GM23338 (cell line): Measurements from ENCODE around the gene UPF2. TPM values are rescaled to one million over a fixed set of nuclear protein-coding genes. Genes with fewer than 3 reads are reported as not detected.

Experiments used
- ATAC-seq: fragments of 200-7000 bp; cut with Tn5 transposase; 3 replicates; pipeline ENCODE4 v1.9.1; 2020
- DNase-seq: peaks from one replicate; pipeline ENCODE4 v3.0.0-alpha.2; 2015; ENCODE audit warnings: low spot score
- H2AFZ ChIP-seq: fragments of 200-600 bp; sonication (generic); 2 replicates; pipeline ENCODE4 v1.8.0; 2016; ENCODE audit warnings: antibody characterized with exemption, mild to moderate bottlenecking, moderate library complexity
- H3F3A ChIP-seq: fragments of 200-600 bp; sonication (generic); replicated peaks from 2 replicates; pipeline ENCODE4 v1.8.0; 2017; ENCODE audit warnings: antibody characterized with exemption, mixed run types, low read depth
- H3K27ac ChIP-seq: fragments of 200-600 bp; sonication (generic); 2 replicates; pipeline ENCODE4 v1.6.1; 2016; ENCODE audit warnings: low read depth
- H3K27me3 ChIP-seq: fragments of 200-600 bp; sonication (generic); 2 replicates; pipeline ENCODE4 v1.8.0; 2016; ENCODE audit warnings: mild to moderate bottlenecking, mixed run types, moderate library complexity; ENCODE audit not compliant: insufficient read depth
- H3K36me3 ChIP-seq: fragments of 200-600 bp; sonication (generic); 2 replicates; pipeline ENCODE4 v1.8.0; 2016; ENCODE audit warnings: mild to moderate bottlenecking; ENCODE audit not compliant: insufficient read depth
- H3K4me1 ChIP-seq: fragments of 200-600 bp; sonication (generic); 2 replicates; pipeline ENCODE4 v1.8.0; 2016; ENCODE audit warnings: mild to moderate bottlenecking, moderate library complexity; ENCODE audit not compliant: insufficient read depth
- H3K4me2 ChIP-seq: fragments of 200-600 bp; sonication (generic); 2 replicates; pipeline ENCODE4 v1.7.1; 2017; ENCODE audit warnings: mixed run types
- H3K4me3 ChIP-seq: fragments of 200-600 bp; sonication (generic); 2 replicates; pipeline ENCODE4 v1.6.1; 2016; ENCODE audit warnings: mixed run types
- H3K79me2 ChIP-seq: fragments of 200-600 bp; sonication (generic); replicated peaks from 2 replicates; pipeline ENCODE4 v1.8.0; 2017; ENCODE audit warnings: mild to moderate bottlenecking; ENCODE audit not compliant: insufficient read depth
- H3K9me2 ChIP-seq: fragments of 200-600 bp; sonication (generic); 2 replicates; pipeline ENCODE4 v1.8.0; 2017; ENCODE audit not compliant: insufficient read depth
- H4K20me1 ChIP-seq: fragments of 200-600 bp; sonication (generic); replicated peaks from 2 replicates; pipeline ENCODE4 v1.8.0; 2017; ENCODE audit warnings: mild to moderate bottlenecking; ENCODE audit not compliant: insufficient read depth
- H3K27ac Mint-ChIP-seq: 2 replicates; pipeline ENCODE4 v1.8.0; 2020; ENCODE audit warnings: inconsistent platforms, mild to moderate bottlenecking, moderate library complexity, mixed read lengths
- H3K27me3 Mint-ChIP-seq: 3 replicates; pipeline ENCODE4 v1.8.0; 2022; ENCODE audit warnings: low read depth, mild to moderate bottlenecking, moderate library complexity, mixed read lengths, inconsistent platforms; ENCODE audit not compliant: insufficient read depth, poor library complexity
- H3K36me3 Mint-ChIP-seq: 3 replicates; pipeline ENCODE4 v1.8.0; 2021; ENCODE audit warnings: low read depth, mild to moderate bottlenecking, inconsistent platforms, moderate library complexity, mixed read lengths
- H3K4me1 Mint-ChIP-seq: 3 replicates; pipeline ENCODE4 v1.8.0; 2020; ENCODE audit warnings: mild to moderate bottlenecking, inconsistent platforms, mixed read lengths
- H3K4me3 Mint-ChIP-seq: 3 replicates; pipeline ENCODE4 v1.8.0; 2021; ENCODE audit warnings: moderate library complexity, mild to moderate bottlenecking, inconsistent platforms, mixed read lengths
- H3K9me3 Mint-ChIP-seq: 3 replicates; pipeline ENCODE4 v1.8.0; 2020; ENCODE audit warnings: moderate library complexity, mild to moderate bottlenecking, inconsistent platforms, mixed read lengths
- CREB1 ChIP-seq: fragments of 250-450 bp; sonication (Bioruptor Pico); IDR thresholded peaks from 2 replicates; pipeline ENCODE4 v1.5.0; 2020; ENCODE audit warnings: low read depth, mild to moderate bottlenecking, moderate library complexity
- ETS1 ChIP-seq: IDR thresholded peaks from 2 replicates; pipeline ENCODE4 v1.6.1; 2016; ENCODE audit warnings: antibody characterized with exemption
- EZH2 ChIP-seq: fragments of 200-600 bp; sonication (generic); IDR thresholded peaks from one replicate; pipeline ENCODE4 v1.8.0; 2017; ENCODE audit warnings: antibody characterized with exemption, mild to moderate bottlenecking, low read depth; ENCODE audit not compliant: unreplicated experiment
- EZH2phosphoT487 ChIP-seq: fragments of 200-600 bp; sonication (generic); IDR thresholded peaks from one replicate; pipeline ENCODE4 v1.8.1; 2018; ENCODE audit warnings: antibody characterized with exemption; ENCODE audit not compliant: unreplicated experiment
- JUNB ChIP-seq: IDR thresholded peaks from one replicate; pipeline ENCODE4 v1.6.1; 2016; ENCODE audit warnings: antibody characterized with exemption; ENCODE audit not compliant: unreplicated experiment
- NANOG ChIP-seq: IDR thresholded peaks from 2 replicates; pipeline ENCODE4 v1.6.1; 2016; ENCODE audit warnings: antibody characterized with exemption, borderline replicate concordance
- POLR2AphosphoS5 ChIP-seq: IDR thresholded peaks from 2 replicates; pipeline ENCODE4 v1.6.1; 2016; ENCODE audit warnings: antibody characterized with exemption, low read depth
- REST ChIP-seq: IDR thresholded peaks from one replicate; pipeline ENCODE4 v1.6.1; 2018; ENCODE audit warnings: antibody characterized with exemption; ENCODE audit not compliant: unreplicated experiment
- STAT1 ChIP-seq: IDR thresholded peaks from one replicate; pipeline ENCODE4 v1.6.1; 2016; ENCODE audit warnings: antibody characterized with exemption; ENCODE audit not compliant: unreplicated experiment
- ZNF114 ChIP-seq: fragments of 250-450 bp; sonication (Bioruptor Pico); IDR thresholded peaks from 2 replicates; pipeline ENCODE4 v1.5.0; 2020; ENCODE audit warnings: mild to moderate bottlenecking, moderate library complexity
- polyA plus RNA-seq: library from polyadenylated mRNA; unstranded; fragments of >200 nt; fragmentation: Nextera tagmentation; extraction: Ambion mirVana; gene quantifications from 2 replicates; pipeline ENCODE4 v1.2.1, GENCODE V29; 2016
- total RNA-seq: library from RNA; depleted of rRNA; stranded (reverse); fragments of >200 nt; shearing (Covaris generic); gene quantifications from 2 replicates; pipeline ENCODE4 v1.2.3, GENCODE V29; 2014
- TF ChIP-seq, protein P1 (sequence below), 2 experiments: fragments of 200-600 bp in 1 of 2; sonication (generic) in 1 of 2; conservative IDR thresholded peaks; 2 replicates each; pipeline versions ENCODE4 v1.5.1 to v1.6.1; 2016 to 2017; ENCODE audit warnings: antibody characterized with exemption in 2 of 2, low read depth in 2 of 2, mild to moderate bottlenecking in 2 of 2, moderate library complexity in 1 of 2
- TF ChIP-seq, protein P2 (sequence below): fragments of 250-450 bp; sonication (Bioruptor Pico); IDR thresholded peaks from 2 replicates; pipeline ENCODE4 v1.5.0; 2020; ENCODE audit warnings: mild to moderate bottlenecking, moderate library complexity

Gene UPF2
- total and polyA plus RNA-seq, 2 experiments from 2014 or later = 29.0 to 78.5 TPM

DNA sequence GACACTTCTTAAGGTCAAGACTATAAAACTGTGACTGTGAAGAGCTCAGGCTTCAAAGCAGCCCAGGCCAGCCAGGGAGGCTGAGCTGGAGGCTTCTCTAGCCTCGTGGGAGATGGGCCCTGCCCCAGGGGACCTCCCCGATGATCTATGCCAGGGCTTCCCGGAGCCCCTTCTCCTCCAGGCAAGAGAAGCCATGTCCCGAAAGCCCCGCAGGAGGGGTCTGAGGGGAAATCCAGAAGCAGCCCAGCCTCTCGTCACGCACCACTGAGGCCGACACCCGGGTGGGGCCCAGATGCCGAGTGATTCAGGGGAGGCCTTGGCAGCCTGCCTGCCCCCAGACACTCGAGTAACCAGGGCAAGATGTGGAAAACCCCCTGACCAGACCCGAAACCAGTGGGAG is 155.8 kb downstream of the UPF2 start (continued):
- TF ChIP-seq REST (no peak), EZH2 (no peak), STAT1 (no peak), NANOG (no peak)

- H2AFZ ChIP-seq = no peak overlapping the region
- H3K9me2 ChIP-seq = no peaks in the 10 kb centered on the region
- H3K4me2 ChIP-seq = no peak overlapping the region
- Mint-ChIP-seq H3K36me3 (peaks cover 2% of the 10 kb centered on the region; the same call in 1 of the 3 replicates), H3K9me3 (no peaks in the 10 kb centered on the region), H3K27ac (no peak overlapping the region), H3K27me3 (peaks cover 3% of the 10 kb centered on the region), H3K4me1 (peaks cover 2% of the 10 kb centered on the region), H3K4me3 (no peak overlapping the region)
- no peaks in the 10 kb centered on the region for H3F3A ChIP-seq
- H3K27me3 ChIP-seq = no peaks in the 10 kb centered on the region
- no peaks in the 10 kb centered on the region for H4K20me1 ChIP-seq
- no peaks in the 10 kb centered on the region for H3K36me3 ChIP-seq
- H3K79me2 ChIP-seq = no peaks in the 10 kb centered on the region
- ATAC-seq (no peak), DNase-seq (no peak)
- H3K4me3 ChIP-seq = no peak overlapping the region
- H3K27ac ChIP-seq = no peak overlapping the region
- no peaks in the 10 kb centered on the region for H3K4me1 ChIP-seq
- TF ChIP-seq, protein P1, sequence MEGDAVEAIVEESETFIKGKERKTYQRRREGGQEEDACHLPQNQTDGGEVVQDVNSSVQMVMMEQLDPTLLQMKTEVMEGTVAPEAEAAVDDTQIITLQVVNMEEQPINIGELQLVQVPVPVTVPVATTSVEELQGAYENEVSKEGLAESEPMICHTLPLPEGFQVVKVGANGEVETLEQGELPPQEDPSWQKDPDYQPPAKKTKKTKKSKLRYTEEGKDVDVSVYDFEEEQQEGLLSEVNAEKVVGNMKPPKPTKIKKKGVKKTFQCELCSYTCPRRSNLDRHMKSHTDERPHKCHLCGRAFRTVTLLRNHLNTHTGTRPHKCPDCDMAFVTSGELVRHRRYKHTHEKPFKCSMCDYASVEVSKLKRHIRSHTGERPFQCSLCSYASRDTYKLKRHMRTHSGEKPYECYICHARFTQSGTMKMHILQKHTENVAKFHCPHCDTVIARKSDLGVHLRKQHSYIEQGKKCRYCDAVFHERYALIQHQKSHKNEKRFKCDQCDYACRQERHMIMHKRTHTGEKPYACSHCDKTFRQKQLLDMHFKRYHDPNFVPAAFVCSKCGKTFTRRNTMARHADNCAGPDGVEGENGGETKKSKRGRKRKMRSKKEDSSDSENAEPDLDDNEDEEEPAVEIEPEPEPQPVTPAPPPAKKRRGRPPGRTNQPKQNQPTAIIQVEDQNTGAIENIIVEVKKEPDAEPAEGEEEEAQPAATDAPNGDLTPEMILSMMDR (conservative IDR thresholded peaks at IDR 0.05; ENCODE audit: low read depth in 2 of 2) = no peak
- TF ChIP-seq ZNF114 = no peak
- TF ChIP-seq POLR2AphosphoS5 = no peak
- TF ChIP-seq EZH2 = no peak
- TF ChIP-seq ETS1 = no peak
- no peak for TF ChIP-seq CREB1 (CRISPR knock-in tag)
- TF ChIP-seq, protein P2, sequence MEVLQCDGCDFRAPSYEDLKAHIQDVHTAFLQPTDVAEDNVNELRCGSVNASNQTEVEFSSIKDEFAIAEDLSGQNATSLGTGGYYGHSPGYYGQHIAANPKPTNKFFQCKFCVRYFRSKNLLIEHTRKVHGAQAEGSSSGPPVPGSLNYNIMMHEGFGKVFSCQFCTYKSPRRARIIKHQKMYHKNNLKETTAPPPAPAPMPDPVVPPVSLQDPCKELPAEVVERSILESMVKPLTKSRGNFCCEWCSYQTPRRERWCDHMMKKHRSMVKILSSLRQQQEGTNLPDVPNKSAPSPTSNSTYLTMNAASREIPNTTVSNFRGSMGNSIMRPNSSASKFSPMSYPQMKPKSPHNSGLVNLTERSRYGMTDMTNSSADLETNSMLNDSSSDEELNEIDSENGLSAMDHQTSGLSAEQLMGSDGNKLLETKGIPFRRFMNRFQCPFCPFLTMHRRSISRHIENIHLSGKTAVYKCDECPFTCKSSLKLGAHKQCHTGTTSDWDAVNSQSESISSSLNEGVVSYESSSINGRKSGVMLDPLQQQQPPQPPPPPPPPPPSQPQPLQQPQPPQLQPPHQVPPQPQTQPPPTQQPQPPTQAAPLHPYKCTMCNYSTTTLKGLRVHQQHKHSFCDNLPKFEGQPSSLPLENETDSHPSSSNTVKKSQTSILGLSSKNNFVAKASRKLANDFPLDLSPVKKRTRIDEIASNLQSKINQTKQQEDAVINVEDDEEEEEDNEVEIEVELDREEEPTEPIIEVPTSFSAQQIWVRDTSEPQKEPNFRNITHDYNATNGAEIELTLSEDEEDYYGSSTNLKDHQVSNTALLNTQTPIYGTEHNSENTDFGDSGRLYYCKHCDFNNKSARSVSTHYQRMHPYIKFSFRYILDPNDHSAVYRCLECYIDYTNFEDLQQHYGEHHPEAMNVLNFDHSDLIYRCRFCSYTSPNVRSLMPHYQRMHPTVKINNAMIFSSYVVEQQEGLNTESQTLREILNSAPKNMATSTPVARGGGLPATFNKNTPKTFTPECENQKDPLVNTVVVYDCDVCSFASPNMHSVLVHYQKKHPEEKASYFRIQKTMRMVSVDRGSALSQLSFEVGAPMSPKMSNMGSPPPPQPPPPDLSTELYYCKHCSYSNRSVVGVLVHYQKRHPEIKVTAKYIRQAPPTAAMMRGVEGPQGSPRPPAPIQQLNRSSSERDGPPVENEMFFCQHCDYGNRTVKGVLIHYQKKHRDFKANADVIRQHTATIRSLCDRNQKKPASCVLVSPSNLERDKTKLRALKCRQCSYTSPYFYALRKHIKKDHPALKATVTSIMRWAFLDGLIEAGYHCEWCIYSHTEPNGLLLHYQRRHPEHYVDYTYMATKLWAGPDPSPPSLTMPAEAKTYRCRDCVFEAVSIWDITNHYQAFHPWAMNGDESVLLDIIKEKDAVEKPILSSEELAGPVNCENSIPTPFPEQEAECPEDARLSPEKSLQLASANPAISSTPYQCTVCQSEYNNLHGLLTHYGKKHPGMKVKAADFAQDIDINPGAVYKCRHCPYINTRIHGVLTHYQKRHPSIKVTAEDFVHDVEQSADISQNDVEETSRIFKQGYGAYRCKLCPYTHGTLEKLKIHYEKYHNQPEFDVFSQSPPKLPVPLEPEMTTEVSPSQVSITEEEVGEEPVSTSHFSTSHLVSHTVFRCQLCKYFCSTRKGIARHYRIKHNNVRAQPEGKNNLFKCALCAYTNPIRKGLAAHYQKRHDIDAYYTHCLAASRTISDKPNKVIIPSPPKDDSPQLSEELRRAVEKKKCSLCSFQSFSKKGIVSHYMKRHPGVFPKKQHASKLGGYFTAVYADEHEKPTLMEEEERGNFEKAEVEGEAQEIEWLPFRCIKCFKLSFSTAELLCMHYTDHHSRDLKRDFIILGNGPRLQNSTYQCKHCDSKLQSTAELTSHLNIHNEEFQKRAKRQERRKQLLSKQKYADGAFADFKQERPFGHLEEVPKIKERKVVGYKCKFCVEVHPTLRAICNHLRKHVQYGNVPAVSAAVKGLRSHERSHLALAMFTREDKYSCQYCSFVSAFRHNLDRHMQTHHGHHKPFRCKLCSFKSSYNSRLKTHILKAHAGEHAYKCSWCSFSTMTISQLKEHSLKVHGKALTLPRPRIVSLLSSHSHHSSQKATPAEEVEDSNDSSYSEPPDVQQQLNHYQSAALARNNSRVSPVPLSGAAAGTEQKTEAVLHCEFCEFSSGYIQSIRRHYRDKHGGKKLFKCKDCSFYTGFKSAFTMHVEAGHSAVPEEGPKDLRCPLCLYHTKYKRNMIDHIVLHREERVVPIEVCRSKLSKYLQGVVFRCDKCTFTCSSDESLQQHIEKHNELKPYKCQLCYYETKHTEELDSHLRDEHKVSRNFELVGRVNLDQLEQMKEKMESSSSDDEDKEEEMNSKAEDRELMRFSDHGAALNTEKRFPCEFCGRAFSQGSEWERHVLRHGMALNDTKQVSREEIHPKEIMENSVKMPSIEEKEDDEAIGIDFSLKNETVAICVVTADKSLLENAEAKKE (CRISPR knock-in tag) = no peak
- TF ChIP-seq JUNB = no peak
- no peak for TF ChIP-seq EZH2phosphoT487
Measured at GRCh38 chr10:11886138-11886474, 156.5 kb downstream of the UPF2 start.
